SK-N-SH treated with all-trans-retinoic acid at 6 μM for 48 hours (cell line): ENCODE data around the gene GSTT2B.

Source experiments
- ATAC-seq: fragments of 200-7000 bp; cut with Tn5 transposase; 3 replicates; pipeline ENCODE4 v1.9.1; 2020; ENCODE audit warnings: mild to moderate bottlenecking, moderate library complexity
- ARNTL ChIP-seq: fragments of 450-650 bp; formaldehyde crosslinking; IDR thresholded peaks from 2 replicates; pipeline ENCODE4 v1.5.0; 2020; ENCODE audit warnings: low read depth, mild to moderate bottlenecking, moderate library complexity, borderline replicate concordance
- CREB5 ChIP-seq: fragments of 250-450 bp; sonication (Bioruptor Pico); IDR thresholded peaks from 2 replicates; pipeline ENCODE4 v1.5.1; 2020; ENCODE audit warnings: low read depth, mild to moderate bottlenecking, moderate library complexity
- CSDC2 ChIP-seq: fragments of 250-450 bp; sonication (Bioruptor Pico); IDR thresholded peaks from 2 replicates; pipeline ENCODE4 v1.5.0; 2020; ENCODE audit warnings: mild to moderate bottlenecking, moderate library complexity
- CSRNP3 ChIP-seq: fragments of 250-450 bp; sonication (Bioruptor Pico); IDR thresholded peaks from 2 replicates; pipeline ENCODE4 v1.5.1; 2021; ENCODE audit warnings: mild to moderate bottlenecking, moderate library complexity
- ESRRG ChIP-seq: fragments of 250-450 bp; sonication (Bioruptor Pico); IDR thresholded peaks from 2 replicates; pipeline ENCODE4 v1.6.1; 2021; ENCODE audit warnings: mild to moderate bottlenecking
- GLIS3 ChIP-seq: fragments of 250-450 bp; sonication (Bioruptor Pico); IDR thresholded peaks from 2 replicates; pipeline ENCODE4 v1.5.0; 2020; ENCODE audit warnings: mild to moderate bottlenecking, moderate library complexity
- ISL1 ChIP-seq: fragments of 250-450 bp; sonication (Bioruptor Pico); IDR thresholded peaks from 2 replicates; pipeline ENCODE4 v2.1.2; 2022; ENCODE audit warnings: mild to moderate bottlenecking, moderate library complexity
- PATZ1 ChIP-seq: fragments of 250-450 bp; sonication (Bioruptor Pico); IDR thresholded peaks from 2 replicates; pipeline ENCODE4 v1.8.0; 2020; ENCODE audit warnings: mild to moderate bottlenecking, moderate library complexity, borderline replicate concordance
- PPARA ChIP-seq: fragments of 250-450 bp; sonication (Bioruptor Pico); IDR thresholded peaks from 2 replicates; pipeline ENCODE4 v1.5.0; 2020; ENCODE audit warnings: mild to moderate bottlenecking, borderline replicate concordance
- RARB ChIP-seq: fragments of 250-450 bp; sonication (Bioruptor Pico); IDR thresholded peaks from 2 replicates; pipeline ENCODE4 v1.8.0; 2021; ENCODE audit warnings: mild to moderate bottlenecking, moderate library complexity
- SNAI2 ChIP-seq: fragments of 250-450 bp; sonication (Bioruptor Pico); IDR thresholded peaks from 2 replicates; pipeline ENCODE4 v1.5.0; 2020; ENCODE audit warnings: mild to moderate bottlenecking, moderate library complexity
- TCF4 ChIP-seq: fragments of 250-450 bp; sonication (Bioruptor Pico); IDR thresholded peaks from 2 replicates; pipeline ENCODE4 v1.8.0; 2021; ENCODE audit warnings: mild to moderate bottlenecking, moderate library complexity, borderline replicate concordance
- TOX ChIP-seq: fragments of 250-450 bp; sonication (Bioruptor Pico); IDR thresholded peaks from 2 replicates; pipeline ENCODE4 v1.8.0; 2021; ENCODE audit warnings: mild to moderate bottlenecking, moderate library complexity, borderline replicate concordance
- TSHZ2 ChIP-seq: fragments of 250-450 bp; sonication (Bioruptor Pico); IDR thresholded peaks from 2 replicates; pipeline ENCODE4 v1.5.0; 2020; ENCODE audit warnings: mild to moderate bottlenecking, moderate library complexity
- ZC3H10 ChIP-seq: fragments of 250-450 bp; sonication (Bioruptor Pico); IDR thresholded peaks from 2 replicates; pipeline ENCODE4 v1.5.1; 2021; ENCODE audit warnings: mild to moderate bottlenecking, moderate library complexity
- ZFP3 ChIP-seq: fragments of 250-450 bp; sonication (Bioruptor Pico); IDR thresholded peaks from 2 replicates; pipeline ENCODE4 v1.5.0; 2020; ENCODE audit warnings: mild to moderate bottlenecking, moderate library complexity
- ZFP30 ChIP-seq: fragments of 450-650 bp; formaldehyde crosslinking; IDR thresholded peaks from 2 replicates; pipeline ENCODE4 v1.5.0; 2022; ENCODE audit warnings: mild to moderate bottlenecking, moderate library complexity
- ZNF565 ChIP-seq: fragments of 450-650 bp; formaldehyde crosslinking; conservative IDR thresholded peaks from 2 replicates; pipeline ENCODE4 v1.5.0; 2020; ENCODE audit warnings: low read depth, mild to moderate bottlenecking, moderate library complexity
- ZNF70 ChIP-seq: fragments of 450-650 bp; formaldehyde crosslinking; IDR thresholded peaks from 2 replicates; pipeline ENCODE4 v1.5.0; 2020; ENCODE audit warnings: mild to moderate bottlenecking, moderate library complexity
- ZNF8 ChIP-seq: fragments of 450-650 bp; formaldehyde crosslinking; IDR thresholded peaks from 2 replicates; pipeline ENCODE4 v1.5.0; 2020; ENCODE audit warnings: mild to moderate bottlenecking, moderate library complexity

Gene GSTT2B

GRCh38 chr22:23915290-23915689 lies 45.7 kb downstream of the GSTT2B start:
- no peak for ATAC-seq
- TF ChIP-seq ZNF8 (CRISPR knock-in tag) (no peak), GLIS3 (CRISPR knock-in tag) (no peak)

- ATAC-seq, result peak; percentile 99
- no peak for TF ChIP-seq SNAI2
- no peak for TF ChIP-seq PATZ1
- peak; percentile 76; the same call in 1 of the 2 replicates for TF ChIP-seq CSDC2
- no peak for TF ChIP-seq TSHZ2 (CRISPR knock-in tag)
- peak; percentile 25; the same call in 1 of the 2 replicates for TF ChIP-seq GLIS3 (CRISPR knock-in tag)
- no peak for TF ChIP-seq ZC3H10 (CRISPR knock-in tag)
- TF ChIP-seq ZFP30 (CRISPR knock-in tag), result no peak
- no peak for TF ChIP-seq ARNTL (CRISPR knock-in tag)
- peak; percentile 22; the same call in 1 of the 2 replicates for TF ChIP-seq ISL1 (CRISPR knock-in tag)
- peak; percentile 45; the same call in 1 of the 2 replicates for TF ChIP-seq TCF4
Measured at GRCh38 chr22:23913661-23914353, 47.2 kb downstream of the GSTT2B start.

- TF ChIP-seq ISL1 (CRISPR knock-in tag), result no peak
- TF ChIP-seq ZNF70 (CRISPR knock-in tag), result no peak
- ATAC-seq, result no peak
Measured at GRCh38 chr22:23913306-23913660, 47.7 kb downstream of the GSTT2B start.

- no peak for TF ChIP-seq ZNF8 (CRISPR knock-in tag)
- TF ChIP-seq PPARA, result no peak
- no peak for TF ChIP-seq ZC3H10 (CRISPR knock-in tag)
- TF ChIP-seq GLIS3 (CRISPR knock-in tag), result no peak
- TF ChIP-seq PATZ1, result no peak
- no peak for TF ChIP-seq ARNTL (CRISPR knock-in tag)
- no peak for TF ChIP-seq ZNF565 (CRISPR knock-in tag)
- TF ChIP-seq RARB (CRISPR knock-in tag), result no peak
- no peak for TF ChIP-seq CSDC2
- TF ChIP-seq TOX (CRISPR knock-in tag), result no peak
- no peak for TF ChIP-seq ZFP3
- no peak for TF ChIP-seq ESRRG (CRISPR knock-in tag)
- no peak for TF ChIP-seq CSRNP3 (CRISPR knock-in tag)
- TF ChIP-seq CREB5, result no peak
- TF ChIP-seq TCF4, result no peak
- TF ChIP-seq, all 23 proteins: peak for 0
- ATAC-seq, result no peak
Measured at GRCh38 chr22:23912293-23912903, 48.6 kb downstream of the GSTT2B start.
